ENCODE data around the gene GNMT.

GRCh38 chr6:42979523-42980177 lies 19.1 kb downstream of the GNMT start:
- TF ChIP-seq CTCF (IDR thresholded peaks at IDR 0.05; ENCODE audit: low read depth, low read length) (no peak), EZH2phosphoT487 (IDR thresholded peaks at IDR 0.05; ENCODE audit: low read depth) (no peak)
